Left cardiac atrium (tissue), 4 donors: ENCODE results near the gene SPEG. TPM values are rescaled to one million over a fixed set of nuclear protein-coding genes. Genes with fewer than 3 reads are reported as not detected.

ENCODE experiments used
- ATAC-seq, 2 donors: fragments of 200-7000 bp; cut with Tn5 transposase; one replicate each; pipeline ENCODE4 v1.9.1; 2020; ENCODE audit warnings: mild to moderate bottlenecking in 2 of 2, moderate library complexity in 2 of 2
- DNase-seq: peaks from one replicate; pipeline ENCODE4 v3.0.0-alpha.2; 2020
- intact Hi-C, 2 donors: fragments of 100-400 bp; cut with DNase I; formaldehyde crosslinking; loops; one replicate each; pipeline versions ENCODE4 v1.14.1 to v1.15.1; 2022 to 2023
- total RNA-seq, 2 donors: library from RNA; stranded (reverse); fragmentation: NEBNext Ultra II Directional; extraction: Animal tissue kit (Norgen Biotek cat#: 25700); gene quantifications; one replicate each; pipeline ENCODE4 v1.2.1, GENCODE V29; 2021
- donor health status: DM: no; HTN: yes; CAD: no.
- donor health status: DM: no; HTN: yes; CAD: no; lungs with severe emphysema.
- donor health status: DM: yes; HTN: yes; CAD: no.
- donor health status: Dilated cardiomyopathy.

The SPEG gene
- total RNA-seq, 2 donors from 2014 or later = 94.6 to 94.9 TPM

- ATAC-seq = peak in 1 of 2 donors; percentile 7
- no peak for DNase-seq
- intact Hi-C loops = no loop called here
Observed at GRCh38 chr2:219435701-219436100, 1.1 kb downstream of the SPEG start.

- intact Hi-C loops = no loop called here
- no peak for DNase-seq
- no peak for ATAC-seq
Observed at GRCh38 chr2:219436491-219436890, 1.8 kb downstream of the SPEG start.

DNA sequence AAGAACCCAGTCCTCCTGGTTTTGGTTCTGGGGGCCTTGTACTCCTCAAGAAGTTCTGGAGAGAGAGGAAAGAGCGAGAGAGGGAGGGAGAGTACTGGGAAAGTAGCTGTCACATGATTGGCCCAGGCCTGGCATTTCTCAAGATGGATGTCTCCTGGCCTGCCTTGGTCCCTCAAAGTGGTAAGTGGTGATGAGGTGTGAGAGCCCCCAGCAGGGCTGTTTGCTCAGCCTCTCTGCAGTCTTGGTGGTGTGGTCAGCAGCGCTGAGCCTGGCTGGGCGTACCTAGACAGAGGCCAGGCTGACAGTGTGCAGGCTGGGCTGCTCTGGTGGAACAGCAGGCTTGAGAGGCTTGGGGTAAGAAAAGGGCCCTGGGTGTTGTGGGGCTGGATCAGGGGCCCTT is 2.5 kb downstream of the SPEG start:
- intact Hi-C loops = no loop called here
- ATAC-seq (no peak), DNase-seq (no peak)

- intact Hi-C loops = no loop called here
- DNase-seq = no peak
- ATAC-seq = no peak
Observed at GRCh38 chr2:219437690-219438206, 3.1 kb downstream of the SPEG start.

GRCh38 chr2:219438453-219438852 is 3.8 kb downstream of the SPEG start:
- DNase-seq = no peak
- intact Hi-C loops = no loop called here
- no peak for ATAC-seq

GRCh38 chr2:219439506-219439905 is 4.9 kb downstream of the SPEG start:
- no peak for ATAC-seq
- DNase-seq = no peak
- intact Hi-C loops = no loop called here

GRCh38 chr2:219440388-219441256 is 6.0 kb downstream of the SPEG start:
- DNase-seq (no peak), ATAC-seq (no peak)
- intact Hi-C loops = no loop called here

DNA sequence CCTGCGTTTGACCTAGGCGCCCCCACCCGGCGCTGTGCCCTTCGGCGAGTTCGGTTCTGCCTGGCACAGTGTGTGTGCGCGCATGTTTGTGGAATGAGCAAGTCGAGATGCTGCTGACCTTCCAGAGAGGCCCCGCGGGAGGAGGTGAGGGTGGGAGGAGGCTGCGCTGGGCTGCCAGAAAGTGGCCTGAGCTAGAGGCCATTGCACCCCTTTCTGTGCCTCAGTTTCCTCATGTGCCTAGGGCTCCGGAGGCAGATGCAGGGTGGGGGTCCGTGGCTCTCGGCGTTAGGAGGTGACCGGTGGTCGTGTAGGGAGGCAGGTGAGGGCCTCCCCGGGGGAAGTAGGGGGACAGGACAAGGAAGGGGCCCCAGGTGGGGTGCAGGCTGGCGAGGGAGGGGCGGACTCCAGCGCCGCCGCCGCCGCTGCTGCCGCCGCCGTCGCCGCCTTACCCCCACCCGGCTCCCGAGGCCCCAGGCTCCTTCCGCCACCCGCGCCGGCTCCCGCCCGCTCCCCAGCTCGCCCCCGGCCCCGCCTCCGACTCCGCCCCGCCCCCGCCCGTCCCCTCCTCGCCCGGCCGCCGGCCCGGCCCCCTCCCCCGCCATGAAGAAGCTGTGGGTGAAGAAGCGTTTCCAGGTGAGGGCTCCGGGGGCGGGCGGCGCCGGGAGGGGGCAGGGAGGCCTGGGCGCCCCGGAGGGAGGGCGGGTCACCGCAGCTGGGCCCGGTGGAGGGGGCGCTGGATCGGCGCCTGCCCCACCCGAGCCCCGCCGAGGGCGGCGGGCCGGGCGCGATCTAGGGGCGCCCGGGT is 7.0 kb downstream of the SPEG start:
- intact Hi-C loops = no loop called here
- peak; percentile 68 to 71 for ATAC-seq
- DNase-seq = peak; percentile 60

GRCh38 chr2:219442256-219443015 is 7.8 kb downstream of the SPEG start:
- DNase-seq (no peak), ATAC-seq (no peak)
- intact Hi-C loops = no loop called here

DNA sequence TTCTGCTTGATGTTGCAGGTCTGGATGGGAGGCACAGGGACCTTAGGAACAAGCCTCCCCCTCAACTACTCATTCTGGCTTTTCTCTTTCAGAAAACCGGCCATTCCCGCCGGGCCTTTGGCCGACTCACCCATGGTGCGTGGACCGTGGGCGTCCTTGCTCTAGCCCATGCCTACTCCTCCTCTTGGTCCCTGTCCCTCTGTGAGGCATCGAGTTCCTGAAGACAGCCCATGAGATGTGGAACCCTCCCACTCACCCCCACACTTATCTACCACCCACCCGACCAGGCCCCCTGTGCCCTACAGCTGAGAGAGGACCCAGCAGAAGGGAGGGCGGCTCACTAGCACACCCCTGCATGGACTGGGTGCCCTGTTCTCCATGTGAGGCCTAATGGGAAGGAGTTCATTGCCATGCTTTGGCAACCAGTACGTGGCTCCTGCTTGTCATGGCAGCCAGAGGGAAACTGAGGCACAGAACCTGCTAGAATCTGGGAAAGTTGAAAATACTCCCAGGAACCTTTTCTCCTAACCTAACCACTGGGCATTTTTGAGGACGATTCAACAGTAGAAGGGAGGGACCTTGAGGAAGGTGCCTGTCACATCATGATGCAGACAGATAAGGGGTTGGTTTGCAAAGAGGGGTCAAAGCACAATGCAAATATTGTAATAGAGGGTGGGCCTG is 8.5 kb downstream of the SPEG start:
- intact Hi-C loops = no loop called here
- no peak for ATAC-seq
- no peak for DNase-seq

GRCh38 chr2:219443697-219444023 is 9.0 kb downstream of the SPEG start:
- intact Hi-C loops = no loop called here
- ATAC-seq (no peak), DNase-seq (no peak)

GRCh38 chr2:219444566-219445091 is 10.0 kb downstream of the SPEG start:
- intact Hi-C loops = no loop called here
- DNase-seq (no peak), ATAC-seq (peak in 1 of 2 donors; percentile 41)

DNA sequence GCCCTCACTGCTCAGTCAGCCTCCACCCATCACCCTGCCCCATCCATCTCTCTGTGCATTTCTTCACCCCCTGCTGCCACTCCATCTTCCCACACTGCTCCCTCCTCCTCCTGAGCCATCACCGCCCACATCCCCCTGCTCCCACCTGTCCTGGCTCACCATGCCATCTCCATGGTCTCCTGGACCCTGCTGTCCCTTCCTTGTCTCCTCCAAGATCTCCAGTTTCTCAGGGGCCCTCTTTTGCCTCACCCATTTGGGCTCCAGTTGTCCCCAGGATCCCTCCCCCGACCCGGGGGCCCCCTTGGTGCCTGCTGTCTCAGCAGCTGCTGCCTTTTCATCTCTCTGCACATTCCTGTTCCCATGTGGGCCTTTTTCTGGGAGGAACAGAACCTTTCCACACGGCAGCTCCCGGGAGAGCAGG is 10.6 kb downstream of the SPEG start:
- DNase-seq = no peak
- intact Hi-C loops = no loop called here

GRCh38 chr2:219446101-219446504 is 11.5 kb downstream of the SPEG start:
- ATAC-seq (peak; percentile 39 to 51), DNase-seq (no peak)
- intact Hi-C loops = no loop called here

More for the DNA sequence above, 10.6 kb downstream of the SPEG start:
- ATAC-seq = no peak

GRCh38 chr2:219446689-219447088 is 12.0 kb downstream of the SPEG start:
- intact Hi-C loops = no loop called here
- ATAC-seq (no peak), DNase-seq (no peak)

DNA sequence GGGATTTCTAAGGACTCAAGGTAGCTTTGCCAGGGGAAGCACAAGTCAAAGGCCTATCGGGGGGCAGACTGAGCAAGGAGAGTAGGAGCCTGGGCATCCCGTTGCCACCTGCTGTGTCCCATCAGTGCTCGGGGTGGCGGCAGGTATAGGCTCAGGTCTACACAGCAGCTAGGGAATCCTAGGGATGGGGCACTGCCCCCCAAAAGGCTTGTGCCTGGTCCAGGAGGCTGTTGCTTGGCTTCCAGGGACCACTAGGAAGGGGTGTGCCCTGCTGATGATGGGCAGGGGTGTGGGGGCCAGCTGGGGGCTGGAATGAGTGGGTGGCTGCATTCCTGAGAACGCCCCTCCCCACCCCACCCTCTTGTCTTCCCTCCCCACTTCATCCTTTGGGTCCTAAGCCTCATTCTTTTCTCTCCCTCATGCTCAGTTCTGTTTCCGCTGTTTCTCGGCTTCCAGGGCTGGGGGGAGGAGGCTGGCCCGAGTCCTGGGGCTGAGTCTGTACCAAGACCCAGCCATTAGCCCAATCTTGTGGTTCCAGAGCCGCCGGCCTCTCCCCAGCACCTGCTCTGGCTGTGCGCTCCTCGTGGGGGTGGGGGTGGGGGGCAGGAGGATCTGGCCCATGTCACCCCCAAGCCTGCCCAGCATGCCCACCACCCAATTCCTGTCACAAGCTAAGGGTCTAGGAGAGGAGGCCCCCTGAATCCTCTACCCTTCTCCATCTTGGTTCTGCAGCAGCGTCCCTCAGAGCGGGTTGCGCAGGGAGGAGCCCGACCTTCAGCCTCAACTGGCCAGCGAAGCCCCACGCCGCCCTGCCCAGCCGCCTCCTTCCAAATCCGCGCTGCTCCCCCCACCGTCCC is 12.8 kb downstream of the SPEG start:
- intact Hi-C loops = no loop called here
- ATAC-seq (no peak), DNase-seq (no peak)

GRCh38 chr2:219448099-219448775 is 13.6 kb downstream of the SPEG start:
- intact Hi-C loops = no loop called here
- DNase-seq = no peak
- no peak for ATAC-seq
